CD4-positive, alpha-beta T cell (primary cell): ENCODE results near the gene VPS9D1. TPM values are rescaled to one million over a fixed set of nuclear protein-coding genes. Genes with fewer than 3 reads are reported as not detected.

ENCODE experiments used
- ATAC-seq: fragments of 200-7000 bp; cut with Tn5 transposase; one replicate; pipeline ENCODE4 v1.10.0; 2022; ENCODE audit warnings: mild to moderate bottlenecking; ENCODE audit not compliant: poor library complexity
- CTCF ChIA-PET: fragments of 350-600 bp; sonication (Branson Sonifier 250); formaldehyde crosslinking; loops from one replicate; lab custom pipeline; 2021; ENCODE audit warnings: antibody characterized with exemption, inconsistent platforms; lab: Charles Lee
- POLR2A ChIA-PET: fragments of 350-600 bp; sonication (Branson Sonifier 250); formaldehyde crosslinking; loops from one replicate; lab custom pipeline; 2021; ENCODE audit warnings: antibody characterized with exemption, inconsistent platforms; lab: Charles Lee
- DNase-seq, 14 experiments: peaks; one replicate each; pipeline ENCODE4 v3.0.0-alpha.2; 2013 to 2020; ENCODE audit warnings: mixed read lengths in 2 of 14
- H3K27ac ChIP-seq, 2 donors: one replicate each; pipeline versions ENCODE4 v1.5.1 to v1.7.0; 2013; ENCODE audit warnings: low read length in 2 of 2, low read depth in 1 of 2, mild to moderate bottlenecking in 1 of 2
- H3K27me3 ChIP-seq, 2 experiments: 1 replicate in 1 of 2; 2 replicates in 1 of 2; pipeline versions ENCODE4 v1.6.1 to v1.7.0; 2013; ENCODE audit warnings: low read length in 2 of 2, control low read depth in 1 of 2, mild to moderate bottlenecking in 1 of 2, moderate library complexity in 1 of 2; ENCODE audit not compliant: insufficient read depth in 2 of 2, control insufficient read depth in 1 of 2
- H3K36me3 ChIP-seq: one replicate; pipeline ENCODE4 v1.6.1; 2013; ENCODE audit warnings: low read length, control low read depth; ENCODE audit not compliant: insufficient read depth
- H3K4me1 ChIP-seq: one replicate; pipeline ENCODE4 v1.6.1; 2013; ENCODE audit warnings: low read length, control low read depth; ENCODE audit not compliant: insufficient read depth
- H3K4me3 ChIP-seq: one replicate; pipeline ENCODE4 v1.5.1; 2013; ENCODE audit warnings: mild to moderate bottlenecking, low read length, moderate library complexity
- H3K9me3 ChIP-seq, 2 experiments: 1 replicate in 1 of 2; 2 replicates in 1 of 2; pipeline versions ENCODE4 v1.6.1 to v1.7.0; 2013; ENCODE audit warnings: low read length in 2 of 2, mild to moderate bottlenecking in 2 of 2, control low read depth in 1 of 2, moderate library complexity in 1 of 2; ENCODE audit not compliant: control insufficient read depth in 1 of 2, insufficient read depth in 1 of 2
- H3K27ac Mint-ChIP-seq: one replicate; pipeline ENCODE4 v1.8.0; 2020; ENCODE audit warnings: mixed read lengths
- H3K27me3 Mint-ChIP-seq: one replicate; pipeline ENCODE4 v1.8.0; 2021; ENCODE audit warnings: mixed read lengths
- H3K36me3 Mint-ChIP-seq: one replicate; pipeline ENCODE4 v1.8.0; 2021; ENCODE audit warnings: low read depth, mixed read lengths
- H3K4me1 Mint-ChIP-seq: one replicate; pipeline ENCODE4 v1.8.0; 2021; ENCODE audit warnings: low read depth, mixed read lengths
- H3K4me3 Mint-ChIP-seq: one replicate; pipeline ENCODE4 v1.8.0; 2020; ENCODE audit warnings: mild to moderate bottlenecking, mixed read lengths
- H3K9me3 Mint-ChIP-seq: one replicate; pipeline ENCODE4 v1.8.0; 2020; ENCODE audit warnings: mixed read lengths
- intact Hi-C, 2 experiments: fragments of 100-400 bp; cut with DNase I in 1 of 2; cut with micrococcal nuclease in 1 of 2; formaldehyde crosslinking; loops; one replicate each; pipeline versions ENCODE4 v1.15.1 to v1.9.0; 2023 to 2025; cut with DNase I, micrococcal nuclease
- total RNA-seq, 174 experiments: library from RNA in 2 of 174; stranded (reverse) in 2 of 174; gene quantifications; one replicate each; pipeline ENCODE4 v1.2.3 and lab custom pipeline; 2021 to 2026
- TF ChIP-seq, protein P1 (sequence below): fragments of 200-600 bp; IDR thresholded peaks from one replicate; pipeline ENCODE4 v1.8.0; 2022; ENCODE audit warnings: antibody characterized with exemption, mild to moderate bottlenecking

Gene VPS9D1
- total RNA-seq, 2 experiments from 2014 or later, result 18.5 to 21.8 TPM

DNA sequence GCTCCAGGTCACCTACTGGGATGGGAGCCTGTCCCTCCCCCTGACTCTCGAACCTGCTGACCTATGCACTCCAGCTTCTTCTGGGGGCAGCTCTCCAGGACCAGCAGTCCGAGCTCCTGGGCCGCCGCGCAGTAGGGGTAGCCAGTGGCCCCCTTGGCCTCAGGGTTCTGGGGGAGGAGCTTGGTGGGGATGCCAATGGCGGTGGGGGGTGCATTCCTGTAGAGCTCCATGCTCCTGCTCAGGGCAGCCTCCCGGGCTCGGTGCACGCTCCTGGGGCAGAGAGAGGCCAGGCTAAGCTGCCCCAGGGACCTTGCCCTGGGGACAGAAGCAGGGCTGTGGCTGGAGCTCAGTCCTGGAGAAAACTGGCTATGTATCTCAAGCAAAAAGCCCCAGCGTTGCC lies 11.5 kb downstream of the VPS9D1 start:
- intact Hi-C loops, result no loop called here
- ATAC-seq (no peak), DNase-seq (no peak)
- Mint-ChIP-seq H3K27ac (no peak overlapping the region), H3K36me3 (no peaks in the 10 kb centered on the region), H3K9me3 (no peaks in the 10 kb centered on the region), H3K4me1 (peaks cover 6% of the 10 kb centered on the region), H3K27me3 (no peaks in the 10 kb centered on the region), H3K4me3 (no peak overlapping the region)
- H3K27me3 ChIP-seq, result peaks cover 0 to 2% of the 10 kb centered on the region in 2 experiments
- H3K4me3 ChIP-seq, result no peak overlapping the region
- ChIA-PET CTCF (interaction anchor here (2.0 to 4.4 kb wide), 2 partner anchors 85 to 151 kb away, joined by 5 to 45 read pairs; no protein-coding TSS in a partner anchor), POLR2A (interaction anchor here (1.0 to 2.1 kb wide), 2 partner anchors 15 kb away, joined by 4 to 8 read pairs; no protein-coding TSS in a partner anchor)
- H3K9me3 ChIP-seq, result no peaks in the 10 kb centered on the region
- no peak overlapping the region for H3K27ac ChIP-seq
- no peaks in the 10 kb centered on the region for H3K36me3 ChIP-seq
- TF ChIP-seq, protein P1, sequence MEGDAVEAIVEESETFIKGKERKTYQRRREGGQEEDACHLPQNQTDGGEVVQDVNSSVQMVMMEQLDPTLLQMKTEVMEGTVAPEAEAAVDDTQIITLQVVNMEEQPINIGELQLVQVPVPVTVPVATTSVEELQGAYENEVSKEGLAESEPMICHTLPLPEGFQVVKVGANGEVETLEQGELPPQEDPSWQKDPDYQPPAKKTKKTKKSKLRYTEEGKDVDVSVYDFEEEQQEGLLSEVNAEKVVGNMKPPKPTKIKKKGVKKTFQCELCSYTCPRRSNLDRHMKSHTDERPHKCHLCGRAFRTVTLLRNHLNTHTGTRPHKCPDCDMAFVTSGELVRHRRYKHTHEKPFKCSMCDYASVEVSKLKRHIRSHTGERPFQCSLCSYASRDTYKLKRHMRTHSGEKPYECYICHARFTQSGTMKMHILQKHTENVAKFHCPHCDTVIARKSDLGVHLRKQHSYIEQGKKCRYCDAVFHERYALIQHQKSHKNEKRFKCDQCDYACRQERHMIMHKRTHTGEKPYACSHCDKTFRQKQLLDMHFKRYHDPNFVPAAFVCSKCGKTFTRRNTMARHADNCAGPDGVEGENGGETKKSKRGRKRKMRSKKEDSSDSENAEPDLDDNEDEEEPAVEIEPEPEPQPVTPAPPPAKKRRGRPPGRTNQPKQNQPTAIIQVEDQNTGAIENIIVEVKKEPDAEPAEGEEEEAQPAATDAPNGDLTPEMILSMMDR, result no peak
- peaks cover 31% of the 10 kb centered on the region for H3K4me1 ChIP-seq

DNA sequence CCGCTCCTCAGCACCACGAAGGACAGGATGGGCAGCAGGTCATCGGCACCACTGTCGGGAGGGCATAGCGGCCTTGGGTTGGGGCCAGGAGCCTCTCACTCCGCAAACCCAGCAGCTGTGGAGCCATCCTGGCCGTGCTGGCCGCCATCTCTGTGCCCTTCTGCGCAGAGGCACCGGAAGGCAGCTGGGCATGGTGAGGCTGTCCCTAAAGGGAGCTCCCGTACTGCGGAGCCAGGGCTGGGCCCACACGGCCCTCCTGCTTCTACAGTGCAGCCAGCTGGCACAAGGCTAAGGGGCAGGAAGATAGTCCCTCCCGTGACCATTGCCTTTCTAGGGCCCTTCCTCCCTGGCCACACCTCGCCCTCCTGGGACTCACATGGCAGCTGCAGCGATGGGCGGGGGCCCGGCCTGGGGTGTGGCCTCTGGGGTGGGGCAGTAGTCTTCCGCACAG lies 12.2 kb downstream of the VPS9D1 start:
- Histone ChIP-seq H3K27ac (no peak overlapping the region), H3K4me3 (no peak overlapping the region), H3K36me3 (no peaks in the 10 kb centered on the region), H3K4me1 (peaks cover 31% of the 10 kb centered on the region), H3K9me3 (no peaks in the 10 kb centered on the region), H3K27me3 (peaks cover 0 to 2% of the 10 kb centered on the region in 2 experiments)
- Mint-ChIP-seq H3K36me3 (no peaks in the 10 kb centered on the region), H3K27me3 (no peaks in the 10 kb centered on the region), H3K27ac (no peak overlapping the region), H3K4me1 (peaks cover 6% of the 10 kb centered on the region), H3K9me3 (no peaks in the 10 kb centered on the region), H3K4me3 (no peak overlapping the region)
- ATAC-seq (no peak), DNase-seq (no peak)
- TF ChIP-seq, protein P1, result no peak
- ChIA-PET CTCF (interaction anchor here (2.0 to 4.4 kb wide), 2 partner anchors 85 to 152 kb away, joined by 5 to 45 read pairs; no protein-coding TSS in a partner anchor), POLR2A (interaction anchor here (1.3 to 2.1 kb wide), 2 partner anchors 12 to 16 kb away, joined by 4 to 8 read pairs; partner anchors contain the start of gene VPS9D1)
- intact Hi-C loops, result no loop called here

DNA sequence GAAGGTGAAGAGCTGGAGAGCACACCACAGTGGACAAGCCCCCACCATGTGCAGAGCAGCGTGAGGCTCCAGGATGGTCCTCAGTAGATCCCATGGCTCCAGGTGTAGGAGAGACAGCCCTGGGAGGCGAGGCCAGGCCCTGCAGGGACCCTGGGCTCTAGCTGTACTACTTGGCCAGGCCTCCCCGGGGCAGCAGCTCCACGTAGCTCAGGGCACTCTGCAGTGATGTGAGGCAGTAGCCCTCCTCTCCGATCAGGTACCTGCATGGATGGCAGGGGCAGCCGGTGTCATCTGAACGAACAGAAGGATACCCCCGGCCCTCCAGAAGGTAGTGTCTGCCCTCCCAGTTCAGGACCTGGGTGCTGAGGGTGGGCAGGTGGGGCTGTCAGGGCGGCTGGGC lies 13.0 kb downstream of the VPS9D1 start:
- Histone ChIP-seq H3K9me3 (no peaks in the 10 kb centered on the region), H3K4me1 (peaks cover 29% of the 10 kb centered on the region), H3K27ac (no peak overlapping the region), H3K4me3 (no peak overlapping the region), H3K36me3 (no peaks in the 10 kb centered on the region), H3K27me3 (peaks cover 0 to 2% of the 10 kb centered on the region in 2 experiments)
- TF ChIP-seq, protein P1, result no peak
- POLR2A ChIA-PET, result interaction anchor here (1.2 to 2.1 kb wide), 3 partner anchors 13 to 166 kb away, joined by 4 to 8 read pairs (median 4); partner anchors contain the start of genes TCF25 and VPS9D1
- H3K9me3 Mint-ChIP-seq, result no peaks in the 10 kb centered on the region
- intact Hi-C loops, result no loop called here
- H3K4me3 Mint-ChIP-seq, result no peak overlapping the region
- H3K36me3 Mint-ChIP-seq, result no peaks in the 10 kb centered on the region
- CTCF ChIA-PET, result interaction anchor here (4.4 kb wide), 1 partner anchor 153 kb away, joined by 45 read pairs; no protein-coding TSS in a partner anchor
- peaks cover 7% of the 10 kb centered on the region for H3K4me1 Mint-ChIP-seq
- no peak for DNase-seq
- H3K27ac Mint-ChIP-seq, result no peak overlapping the region
- H3K27me3 Mint-ChIP-seq, result no peaks in the 10 kb centered on the region
- ATAC-seq, result no peak
